ENCODE measurements around the gene LOXL1.

LOXL1 gene

GRCh38 chr15:73926219-73927002, at the start of gene LOXL1:
TSS of gene LOXL1 (plus strand) at chr15:73926462. CDS start at chr15:73926784, 322 bp downstream.
- DNase-seq (ENCODE audit: low read depth): no peak

- DNase-seq (ENCODE audit: low read depth): no peak
Measured at GRCh38 chr15:73879426-73879825, 46.8 kb upstream of the LOXL1 start.

GRCh38 chr15:73881579-73882320, 44.5 kb upstream of the LOXL1 start:
- DNase-seq (ENCODE audit: low read depth): no peak

- DNase-seq (ENCODE audit: low read depth): no peak
Measured at GRCh38 chr15:73882761-73883419, 43.4 kb upstream of the LOXL1 start.

- no peak for DNase-seq (ENCODE audit: low read depth)
Measured at GRCh38 chr15:73884159-73884558, 42.1 kb upstream of the LOXL1 start.

GRCh38 chr15:73885954-73886700, 40.1 kb upstream of the LOXL1 start:
- no peak for DNase-seq (ENCODE audit: low read depth)

- no peak for DNase-seq (ENCODE audit: low read depth)
Measured at GRCh38 chr15:73886717-73887345, 39.4 kb upstream of the LOXL1 start.

GRCh38 chr15:73887481-73887880, 38.8 kb upstream of the LOXL1 start:
- no peak for DNase-seq (ENCODE audit: low read depth)

- DNase-seq (ENCODE audit: low read depth): no peak
Measured at GRCh38 chr15:73888224-73889041, 37.8 kb upstream of the LOXL1 start.

- no peak for DNase-seq (ENCODE audit: low read depth)
Measured at GRCh38 chr15:73889053-73889761, 37.1 kb upstream of the LOXL1 start.

GRCh38 chr15:73889762-73890124, 36.5 kb upstream of the LOXL1 start:
- no peak for DNase-seq (ENCODE audit: low read depth)

- no peak for DNase-seq (ENCODE audit: low read depth)
Measured at GRCh38 chr15:73891328-73892315, 34.6 kb upstream of the LOXL1 start.

- no peak for DNase-seq (ENCODE audit: low read depth)
Measured at GRCh38 chr15:73892446-73893226, 33.6 kb upstream of the LOXL1 start.

- DNase-seq (ENCODE audit: low read depth): no peak
Measured at GRCh38 chr15:73894133-73894814, 32.0 kb upstream of the LOXL1 start.

GRCh38 chr15:73897441-73898261, 28.6 kb upstream of the LOXL1 start:
- DNase-seq (ENCODE audit: low read depth): peak; percentile 33

- no peak for DNase-seq (ENCODE audit: low read depth)
Measured at GRCh38 chr15:73899197-73900094, 26.8 kb upstream of the LOXL1 start.

Measured in activated T-helper 1 cell treated with Interleukin-2 at 50 U/mL for 16 hours (primary cell).